GM13977 (cell line): Measurements from ENCODE around the gene SLC19A3.
"Not testable (repeated sequence)": the region's sequence is repeated elsewhere in the genome, so short reads cannot be mapped to it uniquely, and the experiment has no call there.

Source experiments
- DNase-seq: peaks from one replicate; pipeline ENCODE4 v3.0.0; 2012; ENCODE audit warnings: low spot score
- CTCF ChIP-seq: IDR thresholded peaks from 2 replicates; pipeline ENCODE4 v1.5.1; 2012; ENCODE audit warnings: mild to moderate bottlenecking, control low read depth; ENCODE audit not compliant: insufficient read depth; ENCODE audit errors: extremely low read depth, missing control alignments
- in situ Hi-C: fragments of 300-500 bp; cut with MboI; formaldehyde crosslinking; loops from one replicate; pipeline ENCODE4 v1.12.0; 2022; ENCODE audit warnings: low sequenced_read_pairs, low pct_unique_long_range_greater_than_20kb, mixed read lengths, inconsistent platforms; ENCODE audit not compliant: unreplicated experiment

SLC19A3 gene

GRCh38 chr2:227677928-227678327 lies 39.9 kb downstream of the SLC19A3 start:
- no peak for DNase-seq
- no peak for TF ChIP-seq CTCF
- in situ Hi-C loops = no loop called here

- no peak for TF ChIP-seq CTCF
- in situ Hi-C loops = loop anchor here (25.0 kb wide), 1 partner anchor 188 kb away; the partner anchor contains the start of gene DAW1
- DNase-seq = no peak
Observed at GRCh38 chr2:227674485-227674884, 43.3 kb downstream of the SLC19A3 start.

GRCh38 chr2:227673620-227674019 lies 44.2 kb downstream of the SLC19A3 start:
- in situ Hi-C loops = loop anchor here (25.0 kb wide), 1 partner anchor 189 kb away; the partner anchor contains the start of gene DAW1
- not testable (repeated sequence) for DNase-seq

GRCh38 chr2:227671170-227671905 lies 46.5 kb downstream of the SLC19A3 start:
- in situ Hi-C loops = loop anchor here (25.0 kb wide), 1 partner anchor 191 kb away; the partner anchor contains the start of gene DAW1
- no peak for TF ChIP-seq CTCF

GRCh38 chr2:227666631-227667170 lies 51.1 kb downstream of the SLC19A3 start, which contains the start of gene SCYGR5:
SCYGR5 (plus strand) TSS chr2:227666804; CDS start chr2:227666804, 0 bp downstream.
- not testable (repeated sequence) for DNase-seq
- in situ Hi-C loops = loop anchor here (25.0 kb wide), 1 partner anchor 196 kb away; the partner anchor contains the start of gene DAW1

More at GRCh38 chr2:227671170-227671905, 46.5 kb downstream of the SLC19A3 start:
- no peak for DNase-seq

GRCh38 chr2:227665189-227665940 lies 52.5 kb downstream of the SLC19A3 start:
- TF ChIP-seq CTCF = no peak
- in situ Hi-C loops = loop anchor here (25.0 kb wide), 1 partner anchor 197 kb away; the partner anchor contains the start of gene DAW1
- DNase-seq = no peak

- no peak for TF ChIP-seq CTCF
- DNase-seq = no peak
- in situ Hi-C loops = loop anchor here (25.0 kb wide), 1 partner anchor 200 kb away; the partner anchor contains the start of gene DAW1
Observed at GRCh38 chr2:227661827-227662226, 56.0 kb downstream of the SLC19A3 start.
